ENCODE measurements around the gene RBFOX2.

- TF ChIP-seq CTCF (IDR thresholded peaks at IDR 0.05), result no peak
- TF ChIP-seq ZFX (IDR thresholded peaks at IDR 0.05; ENCODE audit: borderline replicate concordance), result no peak
Observed at GRCh38 chr22:35879351-35879750, 149.3 kb downstream of the RBFOX2 start.
